Keratinocyte (primary cell): ENCODE results near the gene RIN3. TPM values are rescaled to one million over a fixed set of nuclear protein-coding genes. Genes with fewer than 3 reads are reported as not detected.

Experiments used
- DNase-seq: peaks from one replicate; pipeline ENCODE4 v3.0.0-alpha.2; 2011; ENCODE audit warnings: low read depth, missing footprints, low spot score
- FAIRE-seq: peaks from 2 replicates; lab custom pipeline; 2011; peaks lifted over from hg19 to GRCh38; lab: Jason Lieb, UNC
- H2AFZ ChIP-seq: 2 replicates; pipeline ENCODE4 v1.6.0; 2012; ENCODE audit warnings: low read length, control low read depth, inconsistent platforms; ENCODE audit not compliant: control insufficient read depth
- H3K27ac ChIP-seq: 2 replicates; pipeline ENCODE4 v1.5.1; 2011; ENCODE audit warnings: low read length; ENCODE audit not compliant: control insufficient read depth, insufficient read depth
- H3K27me3 ChIP-seq: 3 replicates; pipeline ENCODE4 v1.6.0; 2011; ENCODE audit warnings: low read length; ENCODE audit not compliant: control insufficient read depth, insufficient read depth; ENCODE audit errors: extremely low read depth
- H3K36me3 ChIP-seq, 2 experiments: 2 replicates in 1 of 2; 3 replicates in 1 of 2; pipeline ENCODE4 v1.5.1; 2011; ENCODE audit warnings: low read length in 2 of 2, mild to moderate bottlenecking in 1 of 2; ENCODE audit not compliant: control insufficient read depth in 2 of 2, insufficient read depth in 2 of 2; ENCODE audit errors: extremely low read depth in 1 of 2
- H3K4me1 ChIP-seq: 3 replicates; pipeline ENCODE4 v1.5.1; 2011; ENCODE audit warnings: low read length; ENCODE audit not compliant: control insufficient read depth, insufficient read depth; ENCODE audit errors: extremely low read depth
- H3K4me2 ChIP-seq: 3 replicates; pipeline ENCODE4 v1.6.0; 2011; ENCODE audit warnings: low read depth, low read length; ENCODE audit not compliant: control insufficient read depth, insufficient read depth; ENCODE audit errors: extremely low read depth
- H3K4me3 ChIP-seq, 3 experiments: fragments of 200-600 bp in 1 of 3; sonication (generic) in 1 of 3; 2 replicates in 2 of 3; 3 replicates in 1 of 3; pipeline ENCODE4 v1.5.1; 2011 to 2016; ENCODE audit warnings: low read length in 3 of 3, mild to moderate bottlenecking in 3 of 3, control low read depth in 2 of 3, inconsistent platforms in 1 of 3, low read depth in 1 of 3, mixed read lengths in 1 of 3, mixed run types in 1 of 3, moderate library complexity in 1 of 3; ENCODE audit not compliant: control insufficient read depth in 2 of 3, insufficient read depth in 2 of 3; ENCODE audit errors: extremely low read depth in 1 of 3
- H3K79me2 ChIP-seq: 2 replicates; pipeline ENCODE4 v1.6.0; 2012; ENCODE audit warnings: low read length; ENCODE audit not compliant: control insufficient read depth, insufficient read depth
- H3K9ac ChIP-seq: 3 replicates; pipeline ENCODE4 v1.6.0; 2011; ENCODE audit warnings: low read length; ENCODE audit not compliant: control insufficient read depth, insufficient read depth; ENCODE audit errors: extremely low read depth
- H3K9me1 ChIP-seq: 3 replicates; pipeline ENCODE4 v1.6.0; 2011; ENCODE audit warnings: low read length; ENCODE audit not compliant: control insufficient read depth, insufficient read depth; ENCODE audit errors: extremely low read depth
- H3K9me3 ChIP-seq: 2 replicates; pipeline ENCODE4 v1.5.1; 2012; ENCODE audit warnings: low read depth, low read length; ENCODE audit not compliant: control insufficient read depth
- H4K20me1 ChIP-seq: 3 replicates; pipeline ENCODE4 v1.6.0; 2011; ENCODE audit warnings: low read length; ENCODE audit not compliant: control insufficient read depth, insufficient read depth; ENCODE audit errors: extremely low read depth
- EZH2 ChIP-seq: IDR thresholded peaks from one replicate; pipeline ENCODE4 v1.6.1; 2012; ENCODE audit warnings: inconsistent platforms, mild to moderate bottlenecking, low read length, moderate library complexity
- dilution Hi-C: fragments of 300-500 bp; cut with MboI; formaldehyde crosslinking; loops from one replicate; pipeline ENCODE4 v1.7.0; 2020; ENCODE audit warnings: low sequenced_read_pairs; ENCODE audit not compliant: extremely low pct_ligation_motif_present
- polyA plus RNA-seq, 5 experiments: library from polyadenylated mRNA; depleted of rRNA in 3 of 5; stranded (reverse) in 3 of 5; stranded (forward) in 1 of 5; unstranded in 1 of 5; fragments of >200 nt; gene quantifications; 1 replicate in 1 of 5; 2 replicates in 3 of 5; 3 replicates in 1 of 5; pipeline versions ENCODE4 v1.2.1 to v1.2.3, GENCODE V29; 2011 to 2012; ENCODE audit warnings: missing spikeins in 2 of 5, low read depth in 1 of 5, low replicate concordance in 1 of 5
- TF ChIP-seq, protein P1 (sequence below), 3 experiments: IDR thresholded peaks in 1 of 3; conservative IDR thresholded peaks in 1 of 3; optimal IDR thresholded peaks in 1 of 3; 2 replicates in 2 of 3; 3 replicates in 1 of 3; pipeline versions ENCODE3 to v1.5.1; 2011; ENCODE audit warnings: low read length in 3 of 3, mild to moderate bottlenecking in 3 of 3, moderate library complexity in 2 of 3, control low read depth in 1 of 3, inconsistent platforms in 1 of 3; ENCODE audit not compliant: insufficient read depth in 2 of 3; ENCODE audit errors: extremely low read depth in 1 of 3

The RIN3 gene
- polyA plus RNA-seq, 1 donor (not counting 4 experiments of a cell fraction or from before 2014, with no cell fraction given), result 1.2 TPM

DNA sequence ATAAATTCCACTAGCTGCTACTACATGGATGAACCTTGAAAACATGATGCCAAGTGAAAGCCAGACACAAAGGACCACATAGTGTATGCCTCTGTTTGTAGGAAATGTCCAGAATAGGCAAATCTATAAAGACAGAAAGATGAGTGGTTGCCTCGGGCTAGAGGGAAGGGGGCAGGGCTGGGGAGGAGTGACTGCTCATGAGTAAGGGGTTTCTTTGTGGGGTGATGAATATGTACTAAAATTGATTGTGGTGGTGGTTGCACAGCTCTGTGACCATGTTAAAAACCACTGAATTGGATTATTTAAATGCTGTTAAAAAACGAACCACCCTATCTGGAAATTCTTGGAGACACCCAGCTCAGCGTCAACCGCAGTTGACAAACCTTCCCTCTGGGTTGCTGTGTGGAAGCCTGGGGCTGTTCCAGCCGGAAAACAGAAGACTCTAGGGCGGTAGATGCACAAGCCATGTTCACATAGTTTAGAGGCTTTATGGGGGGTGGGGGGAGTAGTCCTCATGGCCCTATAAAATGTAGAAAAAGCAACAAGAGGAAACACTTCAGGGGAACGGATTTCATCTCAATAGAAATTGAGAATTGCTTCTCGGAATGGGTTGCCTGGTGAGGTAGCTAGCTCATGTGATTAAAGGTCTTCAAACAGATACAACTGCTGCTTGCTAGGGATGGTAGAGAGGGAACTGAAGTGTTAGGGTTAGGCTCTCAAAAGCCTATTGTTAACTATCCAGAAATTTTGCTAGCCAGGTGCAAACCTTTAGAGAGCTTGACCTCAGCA is 29.4 kb downstream of the RIN3 start:
- no peaks in the 10 kb centered on the region for H4K20me1 ChIP-seq
- no peaks in the 10 kb centered on the region for H3K27me3 ChIP-seq
- H3K9me1 ChIP-seq, result no peaks in the 10 kb centered on the region
- H3K4me1 ChIP-seq, result peaks cover 14% of the 10 kb centered on the region
- no peak overlapping the region for H3K27ac ChIP-seq
- H3K9me3 ChIP-seq, result no peaks in the 10 kb centered on the region
- no peak for DNase-seq
- no peak overlapping the region for H3K9ac ChIP-seq
- H3K79me2 ChIP-seq, result peaks cover 6% of the 10 kb centered on the region
- no peaks in the 10 kb centered on the region for H3K36me3 ChIP-seq
- no peak overlapping the region for H3K4me3 ChIP-seq
- dilution Hi-C loops, result no loop called here
- TF ChIP-seq EZH2, result no peak
- TF ChIP-seq, protein P1, sequence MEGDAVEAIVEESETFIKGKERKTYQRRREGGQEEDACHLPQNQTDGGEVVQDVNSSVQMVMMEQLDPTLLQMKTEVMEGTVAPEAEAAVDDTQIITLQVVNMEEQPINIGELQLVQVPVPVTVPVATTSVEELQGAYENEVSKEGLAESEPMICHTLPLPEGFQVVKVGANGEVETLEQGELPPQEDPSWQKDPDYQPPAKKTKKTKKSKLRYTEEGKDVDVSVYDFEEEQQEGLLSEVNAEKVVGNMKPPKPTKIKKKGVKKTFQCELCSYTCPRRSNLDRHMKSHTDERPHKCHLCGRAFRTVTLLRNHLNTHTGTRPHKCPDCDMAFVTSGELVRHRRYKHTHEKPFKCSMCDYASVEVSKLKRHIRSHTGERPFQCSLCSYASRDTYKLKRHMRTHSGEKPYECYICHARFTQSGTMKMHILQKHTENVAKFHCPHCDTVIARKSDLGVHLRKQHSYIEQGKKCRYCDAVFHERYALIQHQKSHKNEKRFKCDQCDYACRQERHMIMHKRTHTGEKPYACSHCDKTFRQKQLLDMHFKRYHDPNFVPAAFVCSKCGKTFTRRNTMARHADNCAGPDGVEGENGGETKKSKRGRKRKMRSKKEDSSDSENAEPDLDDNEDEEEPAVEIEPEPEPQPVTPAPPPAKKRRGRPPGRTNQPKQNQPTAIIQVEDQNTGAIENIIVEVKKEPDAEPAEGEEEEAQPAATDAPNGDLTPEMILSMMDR (optimal IDR thresholded peaks at IDR 0.05 in 1 of 3, IDR thresholded peaks at IDR 0.05 in 1 of 3, conservative IDR thresholded peaks at IDR 0.05 in 1 of 3; ENCODE audit: extremely low read depth in 1 of 3, insufficient read depth in 2 of 3, low read length in 3 of 3), result no peak
- no peak overlapping the region for H2AFZ ChIP-seq
- no peak for FAIRE-seq
- H3K4me2 ChIP-seq, result no peak overlapping the region

DNA sequence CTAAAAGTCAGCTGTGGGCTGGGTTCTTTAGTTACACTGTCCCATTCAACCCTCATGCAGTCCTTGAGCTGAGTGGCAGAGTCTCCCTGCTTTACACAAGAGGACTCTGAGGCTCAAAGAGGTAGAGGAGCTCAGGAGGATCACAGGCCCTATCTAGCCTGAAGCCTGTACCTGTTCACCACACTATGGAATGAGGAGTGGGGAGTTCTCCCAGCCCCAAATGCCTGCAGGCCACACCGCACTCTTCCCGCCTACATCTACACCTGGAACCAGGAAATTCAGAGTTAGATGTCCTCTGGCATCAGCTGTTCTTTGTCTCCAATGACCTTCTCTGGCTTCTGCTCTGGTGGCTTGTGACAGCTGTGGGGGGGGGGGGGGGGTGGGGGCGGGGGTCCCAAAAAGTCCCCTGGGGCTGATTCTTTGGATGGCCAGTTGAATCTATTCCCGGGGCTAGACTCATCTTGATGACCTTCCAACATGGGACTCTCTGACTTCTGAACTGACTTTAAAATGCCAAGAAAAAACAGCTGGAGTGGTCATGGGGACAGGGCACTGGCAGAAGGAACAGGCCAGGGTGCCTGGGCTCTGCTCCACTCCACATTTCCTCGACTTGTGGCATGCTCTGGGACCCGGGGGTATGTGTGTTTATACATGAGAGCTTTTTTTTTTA is 30.6 kb downstream of the RIN3 start:
- H2AFZ ChIP-seq, result no peak overlapping the region
- H3K4me2 ChIP-seq, result no peak overlapping the region
- no peaks in the 10 kb centered on the region for H3K9me3 ChIP-seq
- no peaks in the 10 kb centered on the region for H3K9me1 ChIP-seq
- H4K20me1 ChIP-seq, result no peaks in the 10 kb centered on the region
- no peaks in the 10 kb centered on the region for H3K27me3 ChIP-seq
- H3K27ac ChIP-seq, result no peak overlapping the region
- dilution Hi-C loops, result no loop called here
- H3K4me1 ChIP-seq, result peaks cover 14% of the 10 kb centered on the region
- no peak for FAIRE-seq
- no peak overlapping the region for H3K4me3 ChIP-seq
- TF ChIP-seq EZH2, result no peak
- TF ChIP-seq, protein P1 (optimal IDR thresholded peaks at IDR 0.05 in 1 of 3, IDR thresholded peaks at IDR 0.05 in 1 of 3, conservative IDR thresholded peaks at IDR 0.05 in 1 of 3; ENCODE audit: extremely low read depth in 1 of 3, insufficient read depth in 2 of 3, low read length in 3 of 3), result no peak
- no peak overlapping the region for H3K9ac ChIP-seq
- no peak for DNase-seq
- H3K79me2 ChIP-seq, result peaks cover 6% of the 10 kb centered on the region
- H3K36me3 ChIP-seq, result no peaks in the 10 kb centered on the region
